Measurements from ENCODE around the gene CDH5. TPM values are rescaled to one million over a fixed set of nuclear protein-coding genes. Genes with fewer than 3 reads are reported as not detected.

CDH5 gene
- polyA plus RNA-seq, 1 experiment: not detected

DNA sequence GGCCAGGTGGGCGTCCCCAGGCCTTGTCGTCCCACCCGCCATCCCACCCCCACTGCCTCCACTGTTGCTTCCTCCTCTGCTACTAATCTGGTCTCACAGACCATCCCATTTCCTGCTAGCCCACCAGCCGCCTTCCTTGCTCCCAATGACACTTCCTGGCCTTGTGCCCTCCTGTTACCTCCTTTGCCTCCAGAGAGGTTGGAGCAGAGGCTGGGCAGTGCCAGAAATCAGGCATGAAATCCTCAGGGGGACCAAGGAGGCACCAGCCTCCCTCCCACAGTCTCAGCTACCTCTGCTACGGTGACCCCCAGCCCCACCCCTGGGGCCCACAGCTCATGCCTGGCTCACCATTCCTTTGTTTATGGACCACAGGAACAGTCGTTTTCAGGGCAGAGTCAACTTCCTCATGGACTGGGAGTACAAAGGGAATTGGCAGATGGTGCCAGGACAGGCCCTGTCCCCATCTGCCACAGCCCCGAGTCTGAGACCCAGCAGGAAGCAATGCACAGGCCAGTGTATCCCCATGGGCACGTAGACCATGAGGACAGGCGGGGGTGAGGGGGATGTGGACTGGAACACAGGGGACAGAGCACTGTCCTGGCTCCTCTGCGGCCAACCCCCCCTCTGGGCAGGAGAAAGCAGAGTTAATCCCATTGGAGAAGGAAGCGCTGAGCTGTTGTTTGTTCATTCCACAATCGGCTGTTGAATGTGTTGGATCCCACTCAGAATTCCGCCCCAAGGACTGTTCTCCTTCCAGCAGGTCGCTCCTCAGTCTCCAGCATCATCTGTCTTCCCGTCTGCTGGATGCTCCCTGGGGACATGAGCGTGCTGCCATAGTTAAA is 2.2 kb upstream of the CDH5 start:
- H3K36me3 ChIP-seq (ENCODE audit: control insufficient read depth, insufficient read depth, low read length): no peaks in the 10 kb centered on the region
- peaks cover 20% of the 10 kb centered on the region for H3K27me3 ChIP-seq (ENCODE audit: control insufficient read depth, insufficient read depth, low read length)
- no peak for DNase-seq (ENCODE audit: low read depth)
- H3K4me3 ChIP-seq (ENCODE audit: low read depth, low read length): no peak overlapping the region
- POLR2A ChIA-PET: no interaction called here
- CTCF ChIA-PET: interaction anchor here (0.7 to 4.9 kb wide), 6 partner anchors 8 to 266 kb away, joined by 3 to 37 read pairs (median 7); no protein-coding TSS in a partner anchor
- TF ChIP-seq, protein P1, sequence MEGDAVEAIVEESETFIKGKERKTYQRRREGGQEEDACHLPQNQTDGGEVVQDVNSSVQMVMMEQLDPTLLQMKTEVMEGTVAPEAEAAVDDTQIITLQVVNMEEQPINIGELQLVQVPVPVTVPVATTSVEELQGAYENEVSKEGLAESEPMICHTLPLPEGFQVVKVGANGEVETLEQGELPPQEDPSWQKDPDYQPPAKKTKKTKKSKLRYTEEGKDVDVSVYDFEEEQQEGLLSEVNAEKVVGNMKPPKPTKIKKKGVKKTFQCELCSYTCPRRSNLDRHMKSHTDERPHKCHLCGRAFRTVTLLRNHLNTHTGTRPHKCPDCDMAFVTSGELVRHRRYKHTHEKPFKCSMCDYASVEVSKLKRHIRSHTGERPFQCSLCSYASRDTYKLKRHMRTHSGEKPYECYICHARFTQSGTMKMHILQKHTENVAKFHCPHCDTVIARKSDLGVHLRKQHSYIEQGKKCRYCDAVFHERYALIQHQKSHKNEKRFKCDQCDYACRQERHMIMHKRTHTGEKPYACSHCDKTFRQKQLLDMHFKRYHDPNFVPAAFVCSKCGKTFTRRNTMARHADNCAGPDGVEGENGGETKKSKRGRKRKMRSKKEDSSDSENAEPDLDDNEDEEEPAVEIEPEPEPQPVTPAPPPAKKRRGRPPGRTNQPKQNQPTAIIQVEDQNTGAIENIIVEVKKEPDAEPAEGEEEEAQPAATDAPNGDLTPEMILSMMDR (IDR thresholded peaks at IDR 0.05; ENCODE audit: insufficient read depth, low read depth, low read length): no peak

DNA sequence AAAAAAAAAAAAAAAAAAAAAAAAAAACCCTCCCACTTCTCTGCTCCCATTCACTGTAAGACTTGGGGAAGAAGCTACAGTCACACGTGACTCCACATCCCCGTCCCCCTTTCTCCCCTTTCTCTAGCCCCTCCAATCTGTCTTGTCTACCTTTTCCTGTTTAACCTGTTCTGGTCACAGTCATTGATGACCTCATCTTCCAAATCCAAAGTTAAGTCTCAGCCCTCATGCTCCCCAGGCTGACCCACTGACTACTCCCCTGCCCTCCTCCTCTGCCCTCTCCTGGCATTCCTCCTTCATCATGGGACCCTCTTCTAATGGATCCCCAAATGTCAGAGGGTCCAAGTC is 1.6 kb upstream of the CDH5 start:
- POLR2A ChIA-PET: no interaction called here
- H3K27me3 ChIP-seq (ENCODE audit: control insufficient read depth, insufficient read depth, low read length): peaks cover 19% of the 10 kb centered on the region

DNA sequence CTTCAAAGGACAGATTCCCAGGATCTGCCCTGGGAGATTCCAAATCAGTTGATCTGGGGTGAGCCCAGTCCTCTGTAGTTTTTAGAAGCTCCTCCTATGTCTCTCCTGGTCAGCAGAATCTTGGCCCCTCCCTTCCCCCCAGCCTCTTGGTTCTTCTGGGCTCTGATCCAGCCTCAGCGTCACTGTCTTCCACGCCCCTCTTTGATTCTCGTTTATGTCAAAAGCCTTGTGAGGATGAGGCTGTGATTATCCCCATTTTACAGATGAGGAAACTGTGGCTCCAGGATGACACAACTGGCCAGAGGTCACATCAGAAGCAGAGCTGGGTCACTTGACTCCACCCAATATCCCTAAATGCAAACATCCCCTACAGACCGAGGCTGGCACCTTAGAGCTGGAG is 840 bp upstream of the CDH5 start:
- CTCF ChIA-PET: interaction anchor here (1.1 to 4.9 kb wide), 2 partner anchors 9 to 112 kb away, joined by 3 to 37 read pairs; no protein-coding TSS in a partner anchor
- Histone ChIP-seq H3K36me3 (ENCODE audit: control insufficient read depth, insufficient read depth, low read length) (no peaks in the 10 kb centered on the region), H3K4me3 (ENCODE audit: low read depth, low read length) (no peak overlapping the region), H3K27me3 (ENCODE audit: control insufficient read depth, insufficient read depth, low read length) (peaks cover 16% of the 10 kb centered on the region)
- no peak for DNase-seq (ENCODE audit: low read depth)
- TF ChIP-seq, protein P1 (IDR thresholded peaks at IDR 0.05; ENCODE audit: insufficient read depth, low read depth, low read length): no peak
- POLR2A ChIA-PET: no interaction called here

More for the DNA sequence above, 1.6 kb upstream of the CDH5 start:
- no peak for DNase-seq (ENCODE audit: low read depth)
- TF ChIP-seq, protein P1 (IDR thresholded peaks at IDR 0.05; ENCODE audit: insufficient read depth, low read depth, low read length): no peak
- no peaks in the 10 kb centered on the region for H3K36me3 ChIP-seq (ENCODE audit: control insufficient read depth, insufficient read depth, low read length)
- no peak overlapping the region for H3K4me3 ChIP-seq (ENCODE audit: low read depth, low read length)
- CTCF ChIA-PET: interaction anchor here (0.7 to 4.9 kb wide), 3 partner anchors 8 to 267 kb away, joined by 3 to 37 read pairs (median 7); no protein-coding TSS in a partner anchor

DNA sequence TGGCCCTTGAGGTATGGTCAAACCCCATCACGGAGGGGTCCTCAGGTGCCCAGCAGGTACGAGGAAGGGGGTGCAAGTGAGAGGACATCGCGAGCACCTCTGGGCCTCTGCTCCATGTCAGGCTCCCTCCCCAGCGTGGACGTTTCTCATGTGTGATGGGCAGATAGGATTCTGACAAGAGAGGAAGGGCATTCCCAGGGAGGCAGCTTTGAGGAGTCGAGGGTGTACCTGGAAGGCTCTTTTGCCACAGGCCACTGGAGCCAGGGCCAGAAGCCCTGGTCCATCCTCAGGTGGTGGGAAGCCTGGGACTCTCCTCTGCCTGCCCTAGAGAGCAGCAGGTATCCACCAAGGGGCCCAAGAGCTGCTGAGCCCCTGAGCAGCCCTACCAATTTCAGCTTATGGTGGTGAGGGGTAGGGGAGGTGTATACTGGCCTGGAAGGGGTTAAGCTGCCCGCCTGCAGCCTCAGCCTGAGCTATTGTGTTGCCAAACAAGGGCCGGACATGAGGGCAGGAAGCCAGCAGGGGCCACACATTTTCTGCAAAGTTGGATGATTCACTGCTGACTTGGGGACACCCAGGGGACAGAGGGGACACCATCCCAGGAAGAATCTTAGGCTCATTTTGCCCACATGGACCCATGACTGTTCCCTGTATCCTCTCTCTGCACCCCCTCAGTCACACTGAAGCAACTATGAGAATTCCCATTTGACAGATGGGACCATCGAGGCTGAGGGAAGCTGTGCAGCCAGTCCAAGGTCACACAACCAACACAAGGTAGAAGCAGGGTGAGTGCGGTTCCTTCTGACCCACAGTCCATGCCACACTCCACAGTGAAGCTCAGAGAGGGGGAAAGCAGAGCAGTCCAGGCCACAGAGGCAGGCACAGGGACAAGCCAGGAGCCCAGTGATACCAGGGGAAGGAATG is 1.7 kb downstream of the CDH5 start:
- ChIA-PET CTCF (interaction anchor here (1.0 to 4.9 kb wide), 3 partner anchors 12 to 116 kb away, joined by 3 to 37 read pairs (median 19); no protein-coding TSS in a partner anchor), POLR2A (no interaction called here)
- DNase-seq (ENCODE audit: low read depth): no peak
- Histone ChIP-seq H3K36me3 (ENCODE audit: control insufficient read depth, insufficient read depth, low read length) (no peaks in the 10 kb centered on the region), H3K4me3 (ENCODE audit: low read depth, low read length) (no peak overlapping the region), H3K27me3 (ENCODE audit: control insufficient read depth, insufficient read depth, low read length) (peaks cover 9% of the 10 kb centered on the region)
- TF ChIP-seq, protein P1 (IDR thresholded peaks at IDR 0.05; ENCODE audit: insufficient read depth, low read depth, low read length): no peak
